Cardiac septum (tissue), 1 donor: Measurements from ENCODE around the gene HECTD2. TPM values are rescaled to one million over a fixed set of nuclear protein-coding genes. Genes with fewer than 3 reads are reported as not detected.
"Not testable (repeated sequence)": the region's sequence is repeated elsewhere in the genome, so short reads cannot be mapped to it uniquely, and the experiment has no call there.

Experiments
- DNase-seq: peaks from one replicate; pipeline ENCODE4 v3.0.0-alpha.2; 2020; ENCODE audit warnings: low spot score
- intact Hi-C: fragments of 100-400 bp; cut with DNase I; formaldehyde crosslinking; loops from one replicate; pipeline ENCODE4 v1.14.0; 2022
- total RNA-seq: library from RNA; stranded (reverse); fragmentation: NEBNext Ultra II Directional; extraction: Animal tissue kit (Norgen Biotek cat#: 25700); gene quantifications from one replicate; pipeline ENCODE4 v1.2.1, GENCODE V29; 2021
- donor health status: DM: no; HTN: no; CAD: no.

The HECTD2 gene
- total RNA-seq, 1 donor from 2014 or later: 13.2 TPM

DNA sequence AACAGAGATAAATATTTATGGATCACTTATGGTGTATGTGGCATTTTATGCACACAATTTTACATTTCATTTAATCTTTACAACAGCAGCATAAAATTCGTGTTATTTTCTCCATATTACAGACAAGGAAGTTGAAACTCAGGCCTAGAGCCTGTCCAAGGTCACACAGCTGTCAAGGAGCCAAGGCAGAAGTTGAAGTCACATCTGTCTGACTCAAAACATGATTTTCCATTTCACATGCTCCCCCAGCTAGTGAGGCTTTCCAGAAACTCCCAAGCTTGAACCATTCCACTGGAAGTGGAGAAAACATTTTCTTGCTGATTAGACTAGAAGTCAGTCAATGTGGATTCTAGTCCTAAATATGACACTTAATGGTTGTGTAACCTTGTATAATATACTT is 110.5 kb downstream of the HECTD2 start:
- DNase-seq: no peak
- intact Hi-C loops: no loop called here

- no peak for DNase-seq
- intact Hi-C loops: no loop called here
These were observed 111.3 kb downstream of the HECTD2 start for GRCh38 chr10:91521439-91521838.

DNA sequence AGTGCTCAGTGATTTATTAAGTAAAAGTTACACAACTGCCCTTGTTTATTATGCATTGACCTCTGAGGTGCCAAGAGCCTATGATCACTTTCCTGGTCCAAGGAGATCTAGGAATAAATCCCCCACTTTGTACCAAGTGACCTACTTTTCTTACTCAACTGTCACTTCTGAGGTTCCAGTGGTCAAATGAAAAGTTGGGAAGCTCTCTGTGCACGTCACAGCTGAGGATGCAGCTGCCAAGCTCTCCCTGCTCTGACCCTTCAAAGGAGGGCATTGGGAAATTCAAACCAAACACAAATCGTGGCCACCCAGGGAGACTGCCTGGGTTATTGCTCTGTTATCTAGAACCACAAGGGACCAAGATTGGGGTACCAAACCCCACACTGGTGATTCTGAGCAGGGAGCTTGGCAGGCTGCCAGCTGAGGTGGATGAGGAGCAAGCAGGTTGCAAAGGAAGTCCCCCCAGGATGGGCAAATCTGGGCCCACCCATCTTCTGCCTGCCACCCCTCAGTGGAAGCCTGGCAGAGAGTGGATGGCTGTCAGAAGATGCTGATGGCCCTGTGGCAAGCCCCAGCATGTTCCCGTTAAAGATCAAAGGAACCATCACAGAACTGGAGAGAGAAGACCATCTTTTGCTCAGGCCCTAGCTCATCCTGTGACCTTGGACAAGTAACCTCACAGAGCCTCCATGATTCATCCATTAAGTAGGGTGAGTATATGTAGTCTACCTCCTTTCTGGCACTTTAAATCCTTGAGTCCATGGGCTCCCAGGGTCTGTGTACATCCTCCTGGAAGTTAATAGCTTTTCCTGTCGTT is 116.0 kb downstream of the HECTD2 start:
- DNase-seq: no peak
- intact Hi-C loops: no loop called here

GRCh38 chr10:91528080-91528479 is 117.9 kb downstream of the HECTD2 start:
- DNase-seq: no peak

GRCh38 chr10:91528768-91529167 is 118.6 kb downstream of the HECTD2 start:
- no peak for DNase-seq
- intact Hi-C loops: no loop called here

More at GRCh38 chr10:91528080-91528479, 117.9 kb downstream of the HECTD2 start:
- intact Hi-C loops: no loop called here

DNA sequence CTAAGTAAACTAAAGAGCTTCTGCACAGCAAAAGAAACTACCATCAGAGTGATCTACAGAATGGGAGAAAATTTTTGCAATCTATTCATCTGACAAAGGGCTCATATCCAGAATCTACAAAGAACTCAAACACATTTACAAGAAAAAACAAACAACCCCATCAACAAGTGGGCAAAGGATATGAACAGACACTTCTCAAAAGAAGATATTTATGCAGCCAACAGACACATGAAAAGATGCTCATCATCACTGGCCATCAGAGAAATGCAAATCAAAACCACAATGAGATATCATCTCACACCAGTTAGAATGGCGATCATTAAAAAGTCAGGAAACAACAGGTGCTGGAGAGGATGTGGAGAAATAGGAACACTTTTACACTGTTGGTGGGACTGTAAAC is 124.6 kb downstream of the HECTD2 start:
- intact Hi-C loops, DNase-seq: not testable (repeated sequence)

GRCh38 chr10:91536111-91536510 is 126.0 kb downstream of the HECTD2 start:
- DNase-seq: no peak
- intact Hi-C loops: no loop called here

GRCh38 chr10:91536733-91537132 is 126.6 kb downstream of the HECTD2 start:
- no peak for DNase-seq
- intact Hi-C loops: no loop called here

- no peak for DNase-seq
- intact Hi-C loops: no loop called here
These were observed 127.7 kb downstream of the HECTD2 start for GRCh38 chr10:91537614-91538383.

DNA sequence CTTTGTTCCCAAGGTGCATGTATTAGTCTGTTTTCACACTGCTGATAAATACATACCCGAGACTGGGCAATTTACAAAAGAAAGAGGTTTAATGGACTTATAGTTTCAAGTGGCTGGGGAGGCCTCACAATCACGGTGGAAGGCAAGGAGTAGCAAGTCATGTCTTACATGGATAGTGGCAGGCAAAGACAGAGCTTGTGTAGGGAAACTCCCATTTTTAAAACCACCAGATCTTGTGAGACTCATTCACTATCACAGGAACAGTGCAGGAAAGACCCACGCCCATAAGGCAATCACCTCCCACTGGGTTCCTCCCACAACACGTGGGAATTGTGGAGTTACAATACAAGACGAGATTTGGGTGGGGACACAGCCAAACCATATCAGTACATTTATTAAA is 129.8 kb downstream of the HECTD2 start:
- intact Hi-C loops: loop anchor here (5.0 kb wide), 1 partner anchor 43 kb away; no protein-coding TSS in a partner anchor
- DNase-seq: no peak

DNA sequence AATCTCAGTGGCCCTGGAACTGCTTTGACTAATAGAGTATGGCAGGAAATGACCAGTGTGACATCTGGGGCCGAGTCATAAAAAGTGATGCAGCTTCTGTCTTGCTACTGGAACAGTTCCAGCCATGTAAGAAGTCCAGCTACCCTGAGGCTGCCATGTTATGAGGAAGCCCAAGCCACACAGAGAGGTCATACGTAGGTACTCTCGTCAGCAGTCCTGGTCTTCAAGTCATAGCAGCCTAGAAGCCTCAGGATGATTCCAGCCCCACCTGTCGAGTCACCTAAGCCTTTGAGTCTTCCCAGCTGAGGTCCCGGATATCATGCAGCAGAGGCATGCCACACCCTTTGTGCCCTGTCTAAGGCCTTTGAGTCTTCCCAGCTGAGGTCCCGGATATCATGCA is 130.6 kb downstream of the HECTD2 start:
- intact Hi-C loops: loop anchor here (5.0 kb wide), 1 partner anchor 43 kb away; no protein-coding TSS in a partner anchor

DNA sequence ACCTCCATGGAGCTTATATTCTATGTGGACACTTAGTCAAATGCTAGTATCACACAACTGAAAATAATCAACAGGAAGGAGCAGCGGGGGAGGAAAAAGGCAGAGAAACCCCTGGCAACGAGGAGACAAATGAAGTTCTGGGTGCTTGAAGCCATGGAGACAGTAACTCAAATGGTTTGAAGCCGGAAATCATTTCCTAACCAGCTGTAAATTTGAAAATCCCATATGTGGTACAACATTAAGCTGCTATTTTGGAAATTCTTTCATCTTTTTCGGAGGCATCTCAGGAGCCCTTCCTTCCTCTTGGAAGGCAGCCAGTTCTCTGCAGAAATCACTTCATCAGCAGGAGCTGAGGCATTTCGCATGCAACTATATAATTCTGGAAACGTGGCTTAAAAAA is 131.3 kb downstream of the HECTD2 start:
- no peak for DNase-seq
- intact Hi-C loops: loop anchor here (5.0 kb wide), 1 partner anchor 44 kb away; no protein-coding TSS in a partner anchor

More for the DNA sequence above, 130.6 kb downstream of the HECTD2 start:
- DNase-seq: no peak

- intact Hi-C loops: no loop called here
These were observed 135.2 kb downstream of the HECTD2 start for GRCh38 chr10:91545384-91545783.

GRCh38 chr10:91545838-91546237 is 135.7 kb downstream of the HECTD2 start:
- intact Hi-C loops: no loop called here
- no peak for DNase-seq

More at GRCh38 chr10:91545384-91545783, 135.2 kb downstream of the HECTD2 start:
- no peak for DNase-seq

- intact Hi-C loops: no loop called here
- DNase-seq: no peak
These were observed 139.1 kb downstream of the HECTD2 start for GRCh38 chr10:91549262-91549661.

DNA sequence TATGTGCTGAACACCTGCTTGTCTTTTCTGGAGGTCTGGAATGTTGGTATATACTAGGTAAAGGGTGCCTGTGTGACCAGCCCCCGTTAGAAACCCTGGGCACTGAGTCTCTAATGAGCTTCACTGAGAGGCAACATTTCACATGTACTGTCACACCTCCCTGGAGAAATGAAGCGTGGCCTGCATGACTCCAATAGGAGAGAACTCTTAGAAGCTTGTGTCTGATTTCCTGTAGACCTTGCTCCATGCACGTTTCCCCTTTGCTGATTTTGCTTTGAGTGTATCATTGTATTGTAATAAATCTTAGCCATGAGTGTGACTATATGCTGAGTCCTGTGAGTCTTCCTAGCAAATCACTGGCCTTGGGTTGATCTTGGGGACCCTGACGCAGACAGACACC is 139.9 kb downstream of the HECTD2 start:
- no peak for DNase-seq
- intact Hi-C loops: loop anchor here (2.0 to 5.0 kb wide), 3 partner anchors 59 to 163 kb away; no protein-coding TSS in a partner anchor

DNA sequence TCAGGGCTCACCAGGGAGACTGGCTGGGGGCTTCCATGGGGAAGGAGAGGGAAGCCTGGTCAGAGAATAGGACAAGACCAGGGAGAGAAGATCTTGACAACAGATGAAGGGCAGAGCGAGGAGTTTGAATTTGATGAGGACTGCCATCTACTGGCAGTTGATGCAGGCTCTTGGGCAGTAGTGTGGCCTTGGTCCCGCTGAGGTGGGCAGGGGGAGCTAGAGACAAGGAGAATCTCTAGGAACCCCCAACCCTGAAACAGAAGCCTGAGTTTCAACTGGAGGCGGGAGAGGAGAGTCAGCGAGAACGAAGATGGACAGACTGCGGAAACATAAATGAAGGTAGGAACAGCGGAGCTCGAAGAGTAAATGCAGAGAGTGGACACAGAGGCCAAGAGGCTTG is 141.7 kb downstream of the HECTD2 start:
- no peak for DNase-seq
- intact Hi-C loops: loop anchor here (1.0 to 5.0 kb wide), 4 partner anchors 61 to 165 kb away; no protein-coding TSS in a partner anchor

DNA sequence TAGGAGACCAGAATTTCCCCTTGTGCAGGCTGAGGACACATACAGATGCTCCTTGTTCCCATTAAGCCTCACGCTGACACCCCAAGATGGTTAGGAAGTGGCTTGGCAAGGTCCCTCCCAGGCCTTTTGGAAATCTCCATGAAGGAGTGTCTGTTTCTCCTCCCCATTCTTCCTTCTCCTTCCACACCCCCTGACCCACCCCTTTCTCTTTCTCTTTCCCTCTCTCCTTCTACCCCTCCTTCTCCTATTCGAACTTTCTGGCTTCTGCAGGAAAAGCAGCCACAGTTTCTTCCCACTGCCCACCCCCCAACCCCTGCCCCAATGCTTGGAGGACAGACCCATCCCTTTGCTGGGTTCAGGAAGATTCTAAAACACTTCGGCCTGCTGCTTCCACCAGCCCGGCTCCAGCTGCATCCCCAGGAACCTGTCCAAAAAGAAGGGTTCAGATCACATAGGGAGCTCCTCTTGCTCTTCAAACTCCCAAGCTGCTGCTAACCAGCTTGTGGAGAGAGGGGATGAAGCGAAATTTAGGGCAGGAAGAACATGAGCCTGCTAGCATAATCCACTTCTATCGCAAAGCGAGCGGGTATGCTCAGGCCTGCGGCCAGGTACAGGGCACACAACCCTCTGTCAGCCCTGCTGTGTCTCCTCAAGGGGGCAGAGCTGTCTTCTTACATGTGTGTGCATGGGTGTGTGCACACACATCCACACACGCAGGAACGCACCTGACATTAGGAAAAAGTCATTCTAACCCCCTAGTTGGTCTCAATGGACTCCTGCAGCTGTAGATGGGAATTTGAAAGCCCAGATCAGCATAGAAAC is 142.3 kb downstream of the HECTD2 start:
- intact Hi-C loops: loop anchor here (1.0 to 5.0 kb wide), 3 partner anchors 83 to 165 kb away; no protein-coding TSS in a partner anchor
- DNase-seq: no peak

GRCh38 chr10:91555455-91555854 is 145.3 kb downstream of the HECTD2 start:
- intact Hi-C loops: no loop called here
- no peak for DNase-seq
